Activated CD4-positive, alpha-beta T cell treated with anti-CD3 and anti-CD28 coated beads, Interleukin-2, amount 50 U/mL, for 24 hours (primary cell): ENCODE results near the gene RBFA.
"Not testable (repeated sequence)": the region's sequence is repeated elsewhere in the genome, so short reads cannot be mapped to it uniquely, and the experiment has no call there.

Source experiments
- DNase-seq, 2 donors: peaks; one replicate each; pipeline ENCODE4 v3.0.0-alpha.2; 2020; ENCODE audit warnings: low read depth in 1 of 2, low spot score in 1 of 2

Gene RBFA

GRCh38 chr18:80034068-80034851 is at the start of gene RBFA:
Gene RBFA, plus strand, starts transcription at chr18:80034434. Its CDS starts 62 bp downstream, at chr18:80034496.
- DNase-seq = peak; percentile 98 to 100

GRCh38 chr18:79985172-79985571 is 49.1 kb upstream of the RBFA start:
- DNase-seq = no peak

- DNase-seq = no peak
Measured at GRCh38 chr18:79986726-79987125, 47.5 kb upstream of the RBFA start.

GRCh38 chr18:79987566-79987965 is 46.7 kb upstream of the RBFA start:
- no peak for DNase-seq

GRCh38 chr18:79988071-79988450 is 46.2 kb upstream of the RBFA start:
- DNase-seq = peak in 1 of 2 donors; percentile 46

GRCh38 chr18:79988451-79989194 is 45.6 kb upstream of the RBFA start, which contains the start of gene TXNL4A:
Gene TXNL4A, minus strand, starts transcription at chr18:79988563. Its CDS starts 171 bp downstream, at chr18:79988392.
- DNase-seq = peak; percentile 70 to 80

GRCh38 chr18:79989195-79989497 is 45.1 kb upstream of the RBFA start:
- no peak for DNase-seq

- no peak for DNase-seq
Measured at GRCh38 chr18:79991494-79991893, 42.7 kb upstream of the RBFA start.

GRCh38 chr18:79999701-80000100 is 34.5 kb upstream of the RBFA start:
- DNase-seq = not testable (repeated sequence)

GRCh38 chr18:80000877-80001276 is 33.4 kb upstream of the RBFA start:
- no peak for DNase-seq

- no peak for DNase-seq
Measured at GRCh38 chr18:80002468-80002867, 31.8 kb upstream of the RBFA start.

GRCh38 chr18:80004600-80005342 is 29.5 kb upstream of the RBFA start:
- no peak for DNase-seq

GRCh38 chr18:80006724-80007123 is 27.5 kb upstream of the RBFA start:
- no peak for DNase-seq

GRCh38 chr18:80009661-80010550 is 24.3 kb upstream of the RBFA start:
- DNase-seq = no peak

GRCh38 chr18:80010551-80010906 is 23.7 kb upstream of the RBFA start:
- no peak for DNase-seq

- not testable (repeated sequence) for DNase-seq
Measured at GRCh38 chr18:80011496-80012137, 22.6 kb upstream of the RBFA start.

- no peak for DNase-seq
Measured at GRCh38 chr18:80012714-80013113, 21.5 kb upstream of the RBFA start.

- DNase-seq = no peak
Measured at GRCh38 chr18:80022613-80023012, 11.6 kb upstream of the RBFA start.

- DNase-seq = no peak
Measured at GRCh38 chr18:80023173-80023572, 11.1 kb upstream of the RBFA start.

GRCh38 chr18:80026363-80026762 is 7.9 kb upstream of the RBFA start:
- DNase-seq = no peak
